ENCODE data around the gene KRTAP4-8.

- TF ChIP-seq CTCF (IDR thresholded peaks at IDR 0.05) = no peak
- no peak for TF ChIP-seq EZH2 (IDR thresholded peaks at IDR 0.05)
Observed at GRCh38 chr17:41107941-41108450, 10.1 kb upstream of the KRTAP4-8 start.
